Measurements from ENCODE around the gene MEOX1. TPM values are rescaled to one million over a fixed set of nuclear protein-coding genes. Genes with fewer than 3 reads are reported as not detected.

The MEOX1 gene
- total and polyA plus RNA-seq, 2 of the 13 experiments (the other 11 are each of a cell fraction or from before 2014, with no cell fraction given), result not detected

DNA sequence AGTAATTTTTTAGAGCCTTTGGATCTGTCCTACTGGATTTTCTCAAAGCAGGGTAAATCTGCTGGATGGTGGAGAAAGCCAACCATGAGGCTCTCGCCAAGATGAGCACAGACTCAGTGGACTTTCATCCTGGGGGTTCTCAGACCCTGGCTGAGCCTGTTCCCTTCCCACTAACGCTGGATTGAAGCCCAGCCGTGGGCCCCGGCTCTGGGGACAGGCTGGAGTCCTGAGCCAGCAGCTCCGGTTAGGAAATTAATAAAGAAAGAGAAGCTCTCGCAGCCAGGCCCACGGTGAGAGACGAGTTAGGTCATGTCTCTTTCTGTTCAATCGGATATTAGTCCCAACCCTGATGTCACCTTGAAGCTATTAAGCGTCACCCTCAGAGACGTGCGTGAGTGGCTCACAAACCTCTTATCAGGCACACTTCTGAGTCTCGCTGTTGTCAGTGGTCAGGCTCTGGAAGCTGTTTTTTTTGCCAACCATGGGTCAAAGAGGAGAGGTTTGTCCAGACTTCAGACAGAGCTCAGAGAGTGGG is 27.1 kb downstream of the MEOX1 start (continued):
- TF ChIP-seq ZNF383 (CRISPR knock-in tag; IDR thresholded peaks at IDR 0.05; ENCODE audit: borderline replicate concordance), result no peak
- TF ChIP-seq MAFG (CRISPR knock-in tag; IDR thresholded peaks at IDR 0.05), result no peak
- no peak for TF ChIP-seq HNRNPUL1 (IDR thresholded peaks at IDR 0.05; ENCODE audit: low read depth, low read length)
- TF ChIP-seq, protein P1, sequence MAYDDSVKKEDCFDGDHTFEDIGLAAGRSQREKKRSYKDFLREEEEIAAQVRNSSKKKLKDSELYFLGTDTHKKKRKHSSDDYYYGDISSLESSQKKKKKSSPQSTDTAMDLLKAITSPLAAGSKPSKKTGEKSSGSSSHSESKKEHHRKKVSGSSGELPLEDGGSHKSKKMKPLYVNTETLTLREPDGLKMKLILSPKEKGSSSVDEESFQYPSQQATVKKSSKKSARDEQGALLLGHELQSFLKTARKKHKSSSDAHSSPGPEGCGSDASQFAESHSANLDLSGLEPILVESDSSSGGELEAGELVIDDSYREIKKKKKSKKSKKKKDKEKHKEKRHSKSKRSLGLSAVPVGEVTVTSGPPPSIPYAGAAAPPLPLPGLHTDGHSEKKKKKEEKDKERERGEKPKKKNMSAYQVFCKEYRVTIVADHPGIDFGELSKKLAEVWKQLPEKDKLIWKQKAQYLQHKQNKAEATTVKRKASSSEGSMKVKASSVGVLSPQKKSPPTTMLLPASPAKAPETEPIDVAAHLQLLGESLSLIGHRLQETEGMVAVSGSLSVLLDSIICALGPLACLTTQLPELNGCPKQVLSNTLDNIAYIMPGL (CRISPR knock-in tag; IDR thresholded peaks at IDR 0.05; ENCODE audit: borderline replicate concordance in 1 of 2, low read depth in 1 of 2), result 0 out of 4 replicates have a peak, but pooled peaks of 1 of the 2 experiments have one; percentile 40
- TF ChIP-seq ISL2 (CRISPR knock-in tag; IDR thresholded peaks at IDR 0.05), result 0 out of 2 replicates have a peak, but pooled peaks have one; percentile 13
- no peak for TF ChIP-seq DR1 (CRISPR knock-in tag; IDR thresholded peaks at IDR 0.05)
- TF ChIP-seq, protein P2, sequence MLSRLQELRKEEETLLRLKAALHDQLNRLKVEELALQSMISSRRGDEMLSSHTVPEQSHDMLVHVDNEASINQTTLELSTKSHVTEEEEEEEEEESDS (CRISPR knock-in tag; IDR thresholded peaks at IDR 0.05; ENCODE audit: borderline replicate concordance), result no peak
- no peak for TF ChIP-seq ZNF746 (CRISPR knock-in tag; IDR thresholded peaks at IDR 0.05)
- TF ChIP-seq, protein P3, sequence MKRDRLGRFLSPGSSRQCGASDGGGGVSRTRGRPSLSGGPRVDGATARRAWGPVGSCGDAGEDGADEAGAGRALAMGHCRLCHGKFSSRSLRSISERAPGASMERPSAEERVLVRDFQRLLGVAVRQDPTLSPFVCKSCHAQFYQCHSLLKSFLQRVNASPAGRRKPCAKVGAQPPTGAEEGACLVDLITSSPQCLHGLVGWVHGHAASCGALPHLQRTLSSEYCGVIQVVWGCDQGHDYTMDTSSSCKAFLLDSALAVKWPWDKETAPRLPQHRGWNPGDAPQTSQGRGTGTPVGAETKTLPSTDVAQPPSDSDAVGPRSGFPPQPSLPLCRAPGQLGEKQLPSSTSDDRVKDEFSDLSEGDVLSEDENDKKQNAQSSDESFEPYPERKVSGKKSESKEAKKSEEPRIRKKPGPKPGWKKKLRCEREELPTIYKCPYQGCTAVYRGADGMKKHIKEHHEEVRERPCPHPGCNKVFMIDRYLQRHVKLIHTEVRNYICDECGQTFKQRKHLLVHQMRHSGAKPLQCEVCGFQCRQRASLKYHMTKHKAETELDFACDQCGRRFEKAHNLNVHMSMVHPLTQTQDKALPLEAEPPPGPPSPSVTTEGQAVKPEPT (CRISPR knock-in tag; IDR thresholded peaks at IDR 0.05; ENCODE audit: low read depth), result no peak
- no peak for TF ChIP-seq CHD2 (IDR thresholded peaks at IDR 0.05; ENCODE audit: low read depth, low read length)
- no peak for TF ChIP-seq PPARG (CRISPR knock-in tag; conservative IDR thresholded peaks at IDR 0.05)
- TF ChIP-seq IRF2 (CRISPR knock-in tag; IDR thresholded peaks at IDR 0.05), result no peak
- TF ChIP-seq ZNF709 (CRISPR knock-in tag; IDR thresholded peaks at IDR 0.05), result no peak
- TF ChIP-seq, protein P4, sequence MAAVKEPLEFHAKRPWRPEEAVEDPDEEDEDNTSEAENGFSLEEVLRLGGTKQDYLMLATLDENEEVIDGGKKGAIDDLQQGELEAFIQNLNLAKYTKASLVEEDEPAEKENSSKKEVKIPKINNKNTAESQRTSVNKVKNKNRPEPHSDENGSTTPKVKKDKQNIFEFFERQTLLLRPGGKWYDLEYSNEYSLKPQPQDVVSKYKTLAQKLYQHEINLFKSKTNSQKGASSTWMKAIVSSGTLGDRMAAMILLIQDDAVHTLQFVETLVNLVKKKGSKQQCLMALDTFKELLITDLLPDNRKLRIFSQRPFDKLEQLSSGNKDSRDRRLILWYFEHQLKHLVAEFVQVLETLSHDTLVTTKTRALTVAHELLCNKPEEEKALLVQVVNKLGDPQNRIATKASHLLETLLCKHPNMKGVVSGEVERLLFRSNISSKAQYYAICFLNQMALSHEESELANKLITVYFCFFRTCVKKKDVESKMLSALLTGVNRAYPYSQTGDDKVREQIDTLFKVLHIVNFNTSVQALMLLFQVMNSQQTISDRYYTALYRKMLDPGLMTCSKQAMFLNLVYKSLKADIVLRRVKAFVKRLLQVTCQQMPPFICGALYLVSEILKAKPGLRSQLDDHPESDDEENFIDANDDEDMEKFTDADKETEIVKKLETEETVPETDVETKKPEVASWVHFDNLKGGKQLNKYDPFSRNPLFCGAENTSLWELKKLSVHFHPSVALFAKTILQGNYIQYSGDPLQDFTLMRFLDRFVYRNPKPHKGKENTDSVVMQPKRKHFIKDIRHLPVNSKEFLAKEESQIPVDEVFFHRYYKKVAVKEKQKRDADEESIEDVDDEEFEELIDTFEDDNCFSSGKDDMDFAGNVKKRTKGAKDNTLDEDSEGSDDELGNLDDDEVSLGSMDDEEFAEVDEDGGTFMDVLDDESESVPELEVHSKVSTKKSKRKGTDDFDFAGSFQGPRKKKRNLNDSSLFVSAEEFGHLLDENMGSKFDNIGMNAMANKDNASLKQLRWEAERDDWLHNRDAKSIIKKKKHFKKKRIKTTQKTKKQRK (IDR thresholded peaks at IDR 0.05; ENCODE audit: low read length), result no peak
- no peak for TF ChIP-seq TP53 (CRISPR knock-in tag; conservative IDR thresholded peaks at IDR 0.05)
- no peak for TF ChIP-seq MATR3 (CRISPR knock-in tag; IDR thresholded peaks at IDR 0.05)
- TF ChIP-seq, protein P5, sequence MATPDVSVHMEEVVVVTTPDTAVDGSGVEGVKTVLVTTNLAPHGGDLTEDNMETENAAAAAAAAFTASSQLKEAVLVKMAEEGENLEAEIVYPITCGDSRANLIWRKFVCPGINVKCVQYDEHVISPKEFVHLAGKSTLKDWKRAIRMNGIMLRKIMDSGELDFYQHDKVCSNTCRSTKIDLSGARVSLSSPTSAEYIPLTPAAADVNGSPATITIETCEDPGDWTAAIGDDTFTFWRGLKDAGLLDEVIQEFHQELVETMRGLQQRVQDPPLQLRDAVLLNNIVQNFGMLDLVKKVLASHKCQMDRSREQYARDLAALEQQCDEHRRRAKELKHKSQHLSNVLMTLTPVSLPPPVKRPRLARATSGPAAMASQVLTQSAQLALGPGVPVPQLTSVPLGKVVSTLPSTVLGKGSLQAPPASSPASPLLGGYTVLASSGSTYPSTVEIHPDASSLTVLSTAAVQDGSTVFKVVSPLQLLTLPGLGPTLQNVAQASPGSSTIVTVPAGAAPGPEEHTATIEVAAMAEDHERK (CRISPR knock-in tag; IDR thresholded peaks at IDR 0.05; ENCODE audit: low read depth), result no peak
- TF ChIP-seq ZNF557 (CRISPR knock-in tag; IDR thresholded peaks at IDR 0.05), result no peak
- no peak for TF ChIP-seq RBM22 (optimal IDR thresholded peaks at IDR 0.05; ENCODE audit: low read length)
